DND-41 (cell line): Measurements from ENCODE around the gene MIR17HG.

ENCODE experiments used
- ATAC-seq: fragments of 200-7000 bp; cut with Tn5 transposase; 3 replicates; pipeline ENCODE4 v1.9.1; 2021; ENCODE audit warnings: low read depth; ENCODE audit not compliant: insufficient read depth
- DNase-seq: peaks from one replicate; pipeline ENCODE4 v3.0.0-alpha.2; 2020
- H2AFZ ChIP-seq: 2 replicates; pipeline ENCODE4 v1.6.0; 2012; ENCODE audit warnings: low read depth, low read length
- H3K27ac ChIP-seq: 2 replicates; pipeline ENCODE4 v1.5.1; 2012; ENCODE audit warnings: low read length, inconsistent platforms
- H3K27me3 ChIP-seq: fragments of 200-600 bp; sonication (generic); 2 replicates; pipeline ENCODE4 v1.6.0; 2012; ENCODE audit warnings: low read length, mild to moderate bottlenecking, inconsistent platforms; ENCODE audit not compliant: insufficient read depth, poor library complexity
- H3K36me3 ChIP-seq: 2 replicates; pipeline ENCODE4 v1.5.1; 2012; ENCODE audit warnings: low read length, inconsistent platforms; ENCODE audit not compliant: insufficient read depth
- H3K4me1 ChIP-seq: 2 replicates; pipeline ENCODE4 v1.5.1; 2012; ENCODE audit warnings: mild to moderate bottlenecking, low read length; ENCODE audit not compliant: insufficient read depth
- H3K4me2 ChIP-seq: 2 replicates; pipeline ENCODE4 v1.6.0; 2012; ENCODE audit warnings: mild to moderate bottlenecking, moderate library complexity, low read length, inconsistent platforms; ENCODE audit not compliant: insufficient read depth
- H3K4me3 ChIP-seq, 2 experiments: fragments of 200-600 bp in 1 of 2; shearing (Covaris generic) in 1 of 2; 2 replicates each; pipeline ENCODE4 v1.5.1; 2012 to 2016; ENCODE audit warnings: inconsistent platforms in 2 of 2, low read length in 2 of 2, mild to moderate bottlenecking in 2 of 2, low read depth in 1 of 2, moderate library complexity in 1 of 2
- H3K79me2 ChIP-seq: 2 replicates; pipeline ENCODE4 v1.6.0; 2012; ENCODE audit warnings: low read length, inconsistent platforms; ENCODE audit not compliant: insufficient read depth
- H3K9ac ChIP-seq: 2 replicates; pipeline ENCODE4 v1.6.0; 2012; ENCODE audit warnings: low read depth, mild to moderate bottlenecking, inconsistent platforms, low read length, moderate library complexity
- H3K9me3 ChIP-seq: 2 replicates; pipeline ENCODE4 v1.5.1; 2012; ENCODE audit warnings: low read length, moderate library complexity, mild to moderate bottlenecking, inconsistent platforms; ENCODE audit not compliant: insufficient read depth, severe bottlenecking
- H4K20me1 ChIP-seq: 2 replicates; pipeline ENCODE4 v1.6.0; 2012; ENCODE audit warnings: low read length; ENCODE audit not compliant: insufficient read depth
- EZH2 ChIP-seq: IDR thresholded peaks from 3 replicates; pipeline ENCODE4 v1.6.1; 2012; ENCODE audit warnings: borderline replicate concordance, low read depth, mild to moderate bottlenecking, moderate library complexity, low read length, inconsistent platforms; ENCODE audit not compliant: severe bottlenecking
- TF ChIP-seq, protein P1 (sequence below): IDR thresholded peaks from 2 replicates; pipeline ENCODE4 v1.5.1; 2012; ENCODE audit warnings: borderline replicate concordance, low read length, moderate library complexity, mild to moderate bottlenecking; ENCODE audit not compliant: poor library complexity, severe bottlenecking; ENCODE audit errors: extremely low read depth

Gene MIR17HG

GRCh38 chr13:91353494-91353893 lies 6.0 kb downstream of the MIR17HG start:
- DNase-seq (no peak), ATAC-seq (no peak)
- Histone ChIP-seq H3K27ac (no peak overlapping the region), H2AFZ (no peak overlapping the region), H4K20me1 (peaks cover 91% of the 10 kb centered on the region), H3K79me2 (peaks cover 63% of the 10 kb centered on the region), H3K9ac (no peak overlapping the region), H3K4me1 (peaks cover 33% of the 10 kb centered on the region), H3K27me3 (no peaks in the 10 kb centered on the region), H3K36me3 (peaks cover 90% of the 10 kb centered on the region), H3K4me3 (no peak overlapping the region), H3K4me2 (peak overlapping the region; percentile 2; the same call in 1 of the 2 replicates), H3K9me3 (no peaks in the 10 kb centered on the region)
- TF ChIP-seq, protein P1, sequence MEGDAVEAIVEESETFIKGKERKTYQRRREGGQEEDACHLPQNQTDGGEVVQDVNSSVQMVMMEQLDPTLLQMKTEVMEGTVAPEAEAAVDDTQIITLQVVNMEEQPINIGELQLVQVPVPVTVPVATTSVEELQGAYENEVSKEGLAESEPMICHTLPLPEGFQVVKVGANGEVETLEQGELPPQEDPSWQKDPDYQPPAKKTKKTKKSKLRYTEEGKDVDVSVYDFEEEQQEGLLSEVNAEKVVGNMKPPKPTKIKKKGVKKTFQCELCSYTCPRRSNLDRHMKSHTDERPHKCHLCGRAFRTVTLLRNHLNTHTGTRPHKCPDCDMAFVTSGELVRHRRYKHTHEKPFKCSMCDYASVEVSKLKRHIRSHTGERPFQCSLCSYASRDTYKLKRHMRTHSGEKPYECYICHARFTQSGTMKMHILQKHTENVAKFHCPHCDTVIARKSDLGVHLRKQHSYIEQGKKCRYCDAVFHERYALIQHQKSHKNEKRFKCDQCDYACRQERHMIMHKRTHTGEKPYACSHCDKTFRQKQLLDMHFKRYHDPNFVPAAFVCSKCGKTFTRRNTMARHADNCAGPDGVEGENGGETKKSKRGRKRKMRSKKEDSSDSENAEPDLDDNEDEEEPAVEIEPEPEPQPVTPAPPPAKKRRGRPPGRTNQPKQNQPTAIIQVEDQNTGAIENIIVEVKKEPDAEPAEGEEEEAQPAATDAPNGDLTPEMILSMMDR = no peak
- TF ChIP-seq EZH2 = no peak

DNA sequence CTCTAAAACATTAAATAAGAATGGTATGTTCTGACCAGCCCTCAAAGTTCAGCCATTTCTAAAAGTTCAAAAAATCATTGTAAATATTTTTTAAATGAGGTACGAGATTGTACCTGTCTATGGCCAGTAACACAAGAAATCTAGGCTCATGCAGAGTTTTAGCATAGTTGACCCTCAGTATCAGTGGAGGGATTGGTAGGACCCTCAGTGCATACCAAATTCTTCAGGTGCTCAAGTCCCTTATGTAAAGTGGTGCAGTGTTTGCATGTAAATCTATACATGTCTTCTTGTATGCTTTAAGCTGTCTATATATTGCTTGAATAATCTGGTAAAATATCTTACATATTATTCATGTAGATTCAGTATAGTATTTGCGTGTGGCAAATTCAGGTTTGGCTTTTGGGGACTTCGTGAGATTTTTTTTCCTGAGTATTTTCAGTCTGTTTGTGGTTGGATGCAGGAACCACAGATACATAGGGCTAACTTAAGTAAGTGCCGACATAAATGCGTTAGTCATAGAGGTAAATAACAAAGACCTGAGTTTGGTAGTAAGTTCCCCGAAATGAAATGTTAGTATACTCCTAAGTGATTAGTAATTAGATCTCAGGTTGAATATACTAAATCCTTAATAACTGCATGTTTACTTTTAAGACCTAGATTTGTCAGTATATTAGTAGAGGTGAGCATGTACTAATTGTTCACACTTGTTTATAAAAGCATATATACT lies 7.8 kb downstream of the MIR17HG start:
- no peak for TF ChIP-seq EZH2
- TF ChIP-seq, protein P1 = no peak
- Histone ChIP-seq H2AFZ (no peak overlapping the region), H3K27ac (no peak overlapping the region), H3K36me3 (peaks cover 76% of the 10 kb centered on the region), H3K4me1 (peaks cover 24% of the 10 kb centered on the region), H3K9me3 (no peaks in the 10 kb centered on the region), H3K4me3 (no peak overlapping the region), H4K20me1 (peaks cover 85% of the 10 kb centered on the region), H3K27me3 (no peaks in the 10 kb centered on the region), H3K4me2 (no peak overlapping the region), H3K9ac (no peak overlapping the region), H3K79me2 (peaks cover 45% of the 10 kb centered on the region)
- DNase-seq = no peak
- no peak for ATAC-seq

GRCh38 chr13:91355826-91356710 lies 8.6 kb downstream of the MIR17HG start:
- DNase-seq = no peak
- no peak overlapping the region for H3K27ac ChIP-seq
- H3K79me2 ChIP-seq = peaks cover 37% of the 10 kb centered on the region
- TF ChIP-seq EZH2 = no peak
- TF ChIP-seq, protein P1 = no peak
- H3K27me3 ChIP-seq = no peaks in the 10 kb centered on the region
- no peak overlapping the region for H3K9ac ChIP-seq
- no peak for ATAC-seq
- H2AFZ ChIP-seq = no peak overlapping the region
- H4K20me1 ChIP-seq = peaks cover 77% of the 10 kb centered on the region
- peaks cover 16% of the 10 kb centered on the region for H3K4me1 ChIP-seq
- H3K4me3 ChIP-seq = no peak overlapping the region
- H3K4me2 ChIP-seq = no peak overlapping the region
- no peaks in the 10 kb centered on the region for H3K9me3 ChIP-seq
- H3K36me3 ChIP-seq = peaks cover 68% of the 10 kb centered on the region
